GM19351 (cell line): ENCODE data around the gene GLYR1.

Experiments used
- ATAC-seq: cut with Tn5 transposase; IDR thresholded peaks from one replicate; pipeline ENCODE4 v1.9.1; 2021; ENCODE audit warnings: mild to moderate bottlenecking, moderate library complexity; ENCODE audit not compliant: unreplicated experiment

Gene GLYR1

DNA sequence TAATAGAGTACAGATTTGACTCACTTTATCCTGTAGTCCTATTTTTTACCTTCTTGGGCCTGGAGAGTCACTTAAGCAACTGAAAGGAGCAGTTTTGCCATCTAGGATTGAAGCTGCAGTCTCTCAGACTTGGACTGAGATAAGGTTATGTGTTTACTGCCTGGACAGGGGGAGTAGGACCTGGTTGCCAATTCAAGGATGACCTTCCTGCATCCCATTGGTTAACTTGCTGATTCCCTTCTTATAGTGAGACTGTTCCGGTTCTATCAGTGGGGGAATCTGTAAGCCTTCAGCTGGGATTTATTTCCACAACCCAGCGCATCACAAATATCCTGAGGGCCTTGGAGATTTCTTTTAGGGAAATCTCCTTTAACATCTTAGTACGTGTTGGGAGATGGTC lies 3.1 kb upstream of the GLYR1 start:
- no peak for ATAC-seq

DNA sequence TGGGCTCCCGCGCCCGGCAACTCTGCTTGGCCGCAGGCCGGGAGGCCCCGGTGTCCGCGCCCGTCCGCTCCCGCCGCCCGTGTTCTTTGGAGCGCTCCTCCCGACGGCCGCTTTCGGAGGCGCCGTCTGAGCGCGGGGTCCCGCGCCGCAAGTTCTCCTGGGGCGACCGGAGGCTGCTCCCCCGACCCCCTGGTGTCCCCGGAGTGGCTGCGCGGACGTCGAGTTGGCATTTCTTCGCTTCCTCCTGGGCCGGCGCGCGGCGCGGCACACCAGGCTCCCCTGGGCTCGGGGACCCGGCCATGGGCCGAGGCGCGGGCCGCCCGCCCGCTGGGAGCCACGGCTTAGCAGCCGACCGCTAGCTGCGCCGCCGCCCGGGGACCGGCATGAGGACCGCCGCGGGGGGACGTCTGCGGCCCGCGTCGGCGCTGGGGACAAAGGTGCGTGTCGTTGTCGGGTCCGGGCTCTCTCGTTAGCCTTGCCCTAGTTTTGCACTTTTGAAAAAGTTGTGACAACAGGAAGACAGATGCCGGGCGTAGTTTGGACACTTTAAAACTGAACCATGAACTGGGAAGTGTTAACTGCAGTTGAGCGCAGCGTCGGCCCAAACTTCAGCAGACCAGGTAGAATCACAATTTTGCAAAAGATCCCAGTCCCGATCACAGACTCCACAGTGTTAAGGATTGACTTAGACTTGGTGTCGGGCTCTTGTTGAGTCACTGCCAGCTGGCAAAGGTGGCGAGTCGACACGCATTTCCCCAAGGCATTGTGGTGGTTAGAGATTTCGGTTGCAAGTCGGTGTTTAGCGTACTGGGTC lies 893 bp upstream of the GLYR1 start:
- ATAC-seq: peak; percentile 24

DNA sequence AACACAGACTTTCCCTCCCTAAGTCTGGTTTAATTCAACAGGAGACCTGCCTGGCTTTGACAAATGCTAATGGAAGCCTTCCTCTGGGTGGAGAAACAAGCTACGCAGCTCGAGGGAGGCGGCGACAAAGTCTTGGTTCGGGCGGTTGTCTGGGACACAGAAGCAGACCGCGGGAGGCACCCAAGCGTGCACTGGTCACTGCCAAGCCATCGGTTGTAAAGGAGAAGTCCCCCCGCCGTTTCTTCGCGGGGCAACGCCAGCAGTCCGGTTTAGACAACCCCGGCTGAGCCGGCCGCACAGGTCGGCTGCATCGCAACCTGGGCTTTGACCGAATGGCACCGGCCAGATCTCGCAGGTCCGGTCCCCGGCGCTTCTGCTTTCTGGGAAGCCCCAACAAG lies 586 bp downstream of the GLYR1 start:
- peak; percentile 31 for ATAC-seq

DNA sequence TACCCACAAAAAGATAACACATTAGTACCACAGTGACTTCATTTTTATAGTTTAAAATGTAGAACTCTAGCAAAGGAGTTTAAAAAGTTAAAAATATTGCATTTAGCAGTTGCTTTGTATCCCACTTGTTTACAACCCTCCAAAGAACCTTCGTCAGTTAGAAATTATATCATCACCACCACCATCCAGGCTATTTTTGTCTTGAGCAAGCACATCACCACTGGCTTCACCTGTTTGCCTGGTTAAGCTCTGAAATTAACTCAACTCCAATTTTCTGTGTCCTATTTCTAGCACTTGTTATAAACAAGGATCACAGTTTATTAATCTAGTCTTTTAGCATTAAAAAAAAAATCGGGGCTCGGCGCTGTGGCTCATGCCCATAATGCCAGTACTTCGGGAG lies 6.1 kb downstream of the GLYR1 start:
- no peak for ATAC-seq

DNA sequence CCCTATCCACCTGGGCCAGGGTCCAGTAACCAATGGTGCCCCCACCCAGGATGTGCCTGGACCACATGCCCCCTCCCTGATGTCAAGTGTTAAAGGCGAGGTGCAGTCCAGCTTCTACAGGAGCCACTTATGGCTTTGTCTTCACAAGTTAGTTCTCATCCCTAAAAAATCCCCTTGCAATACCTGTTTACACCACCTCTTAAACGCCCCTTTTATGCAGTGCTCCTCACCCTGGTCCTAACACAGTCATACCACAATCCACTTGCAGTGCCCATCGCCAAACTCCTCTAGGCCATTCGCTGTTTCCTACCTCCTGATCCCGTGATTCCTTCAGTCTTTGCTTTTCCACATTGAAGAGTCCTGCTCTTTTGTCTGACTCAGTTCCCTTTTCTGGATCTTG lies 7.1 kb downstream of the GLYR1 start:
- no peak for ATAC-seq

DNA sequence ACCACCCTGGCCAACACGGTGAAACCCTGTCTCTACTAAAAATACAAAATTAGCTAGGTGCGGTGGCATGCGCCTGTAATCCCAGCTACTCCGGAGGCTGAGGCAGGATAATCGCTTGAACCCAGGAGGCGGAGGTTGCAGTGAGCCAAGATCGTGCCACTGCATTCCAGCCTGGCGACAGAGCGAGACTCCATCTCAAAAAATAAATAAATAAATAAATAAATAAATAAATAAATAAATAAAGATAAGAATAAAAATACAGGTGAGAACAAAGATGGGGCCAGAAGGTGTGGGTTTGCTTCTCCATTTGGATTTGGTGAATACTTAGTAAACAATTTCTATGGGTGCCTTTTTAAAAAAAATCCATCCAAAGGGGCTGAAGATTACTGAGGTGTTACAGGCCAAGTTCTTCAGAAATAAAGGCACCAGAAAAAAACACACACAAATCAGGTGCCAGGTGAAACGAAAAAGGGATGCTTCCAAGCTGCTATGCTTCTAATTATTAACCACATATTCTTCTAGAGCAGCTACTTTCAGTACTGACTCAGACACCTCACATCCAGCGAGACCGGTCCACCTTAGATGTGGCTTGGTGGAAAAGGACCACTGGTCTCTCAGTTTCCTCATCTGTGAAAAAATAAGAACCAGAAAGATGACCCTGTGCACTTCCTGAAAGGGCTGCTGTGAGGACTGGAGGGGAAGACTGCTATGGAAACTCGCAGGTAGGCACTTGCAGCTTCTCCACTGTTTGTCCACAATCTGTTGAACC lies 9.2 kb downstream of the GLYR1 start:
- ATAC-seq: no peak

DNA sequence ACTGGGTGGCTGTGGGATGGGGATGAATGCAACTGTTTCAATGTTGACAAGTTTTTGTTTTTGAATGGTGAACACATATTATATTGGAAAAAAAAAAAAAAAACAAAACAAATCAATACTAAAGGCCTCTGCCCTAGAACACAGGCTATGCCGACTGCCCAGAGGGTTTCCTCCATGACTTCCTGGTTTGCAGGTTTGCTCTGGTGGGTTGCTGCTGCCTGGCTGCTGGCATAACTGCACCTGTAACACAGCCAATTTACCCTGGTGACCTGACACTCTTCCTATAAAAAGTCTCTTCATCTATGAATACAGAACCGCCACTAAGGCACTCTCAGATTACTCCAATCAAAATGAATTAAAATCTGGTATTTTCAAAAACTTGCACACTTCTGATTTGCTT lies 10.4 kb downstream of the GLYR1 start:
- ATAC-seq: no peak

DNA sequence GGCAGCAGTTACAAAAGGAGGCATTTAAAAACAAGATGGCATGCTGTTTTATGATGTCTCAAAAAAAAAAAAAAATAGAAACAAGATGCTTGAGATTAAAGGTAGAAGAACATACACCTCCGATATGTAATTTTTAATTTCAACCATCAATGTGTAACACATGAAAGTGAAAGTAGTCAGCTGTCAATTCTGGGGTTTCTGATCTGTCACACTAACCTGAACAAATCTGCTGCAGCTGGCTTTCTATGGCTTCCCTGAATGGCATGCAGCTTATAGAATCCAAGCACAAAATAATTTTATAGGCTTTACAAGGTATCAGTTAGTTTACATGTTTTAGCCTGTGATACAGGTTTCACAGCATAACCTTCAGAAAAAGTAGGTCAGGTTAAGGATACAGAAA lies 13.5 kb downstream of the GLYR1 start:
- no peak for ATAC-seq

DNA sequence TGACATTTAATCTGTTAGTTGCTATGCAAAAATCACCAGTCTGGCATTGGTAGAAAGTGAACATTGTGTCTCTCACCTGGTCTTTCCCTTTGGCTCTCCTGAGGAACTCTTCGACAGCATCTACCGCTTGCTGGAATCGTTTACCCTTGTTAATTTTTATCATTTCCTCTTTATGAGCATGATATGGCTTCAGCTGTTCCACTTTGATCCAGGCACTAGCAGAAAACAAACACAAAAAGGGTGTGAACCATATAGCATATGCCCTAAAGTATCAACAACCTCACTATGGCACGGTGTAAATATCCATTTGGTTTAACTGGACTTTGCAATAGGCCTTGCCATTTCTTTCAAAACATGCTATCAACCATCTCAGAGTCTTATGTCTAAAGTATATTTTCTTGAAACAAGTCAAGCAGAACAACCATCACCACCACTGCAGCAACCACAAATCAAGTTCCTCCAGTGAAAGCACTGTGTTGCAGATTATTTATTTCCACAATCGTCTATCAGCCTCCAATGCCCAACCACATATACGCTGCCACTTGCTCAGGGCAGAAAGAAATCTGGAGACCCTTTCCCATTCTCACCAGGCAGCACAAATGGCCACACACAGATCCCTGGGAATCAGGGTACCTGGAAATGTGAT lies 14.3 kb downstream of the GLYR1 start:
- no peak for ATAC-seq

DNA sequence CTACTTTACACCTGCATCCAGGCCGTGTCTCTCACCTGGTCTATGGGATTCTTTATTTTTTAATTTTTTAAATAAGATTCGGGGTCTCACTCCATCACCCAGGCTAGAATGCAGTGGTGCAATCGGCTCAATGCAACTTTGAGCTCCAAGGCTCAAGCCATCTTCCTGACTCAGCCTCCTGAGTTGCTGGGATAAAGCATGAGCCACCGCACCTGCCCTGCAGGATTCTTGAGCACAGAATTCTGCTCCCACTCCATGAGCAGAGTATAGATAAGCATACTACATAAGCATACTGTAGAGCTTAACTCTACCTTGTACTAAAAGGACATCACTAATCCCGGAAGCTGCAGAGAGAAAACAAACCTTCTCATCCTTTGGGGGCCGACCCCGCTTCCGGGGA lies 15.5 kb downstream of the GLYR1 start:
- ATAC-seq: no peak

DNA sequence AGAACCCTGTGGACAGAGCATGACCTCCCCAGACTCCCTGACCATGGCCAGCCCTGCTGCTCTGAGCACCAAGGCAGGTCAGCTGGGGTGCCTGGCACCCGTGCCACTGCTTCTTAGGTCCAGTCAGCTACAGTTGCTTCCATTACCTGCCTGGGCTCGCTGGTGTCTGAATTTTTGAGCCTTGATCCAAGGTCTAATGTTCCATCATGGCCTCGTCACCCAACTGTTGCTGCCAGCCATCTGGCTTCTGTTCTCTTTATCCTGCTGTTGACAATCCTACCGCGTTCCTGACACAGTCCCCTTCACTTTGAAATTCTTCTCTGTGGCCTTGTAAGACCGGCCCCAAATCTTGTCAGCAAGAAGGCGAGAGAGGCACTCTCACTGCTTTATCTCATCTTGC lies 16.7 kb downstream of the GLYR1 start:
- no peak for ATAC-seq

DNA sequence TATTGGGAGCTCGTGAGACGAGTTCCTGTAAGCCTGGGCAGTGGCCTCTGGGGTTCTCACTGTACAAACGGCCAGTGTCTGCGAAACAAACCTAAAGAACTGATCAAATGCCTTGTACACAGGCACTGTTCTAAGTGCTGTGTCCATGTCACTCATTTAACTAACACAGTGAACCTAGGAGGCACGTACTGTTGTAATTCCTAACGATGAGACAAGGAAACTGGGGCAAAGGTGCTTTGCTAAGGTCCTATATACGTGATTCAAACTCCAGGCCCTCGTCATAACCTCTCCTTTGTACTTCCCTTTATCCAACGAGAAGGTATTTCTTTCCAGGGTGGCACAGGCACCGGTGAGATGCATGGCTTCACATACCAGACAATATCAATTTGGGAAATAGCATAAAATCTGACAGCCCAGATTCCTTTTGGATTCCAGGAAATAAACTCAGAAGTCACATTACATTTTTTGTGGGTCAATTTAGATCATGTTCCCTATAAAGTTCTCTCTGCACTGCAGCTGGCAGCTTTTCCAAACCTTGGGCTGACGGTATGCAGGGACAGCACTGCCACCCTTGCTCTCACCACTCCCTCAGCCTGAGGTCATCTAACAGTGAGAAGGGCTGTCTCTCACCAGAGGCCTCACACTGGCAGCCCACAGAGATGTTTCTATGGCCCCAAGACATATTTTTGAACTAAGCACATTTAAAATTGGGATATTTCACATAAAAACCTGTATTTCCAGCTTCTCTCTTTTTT lies 18.3 kb downstream of the GLYR1 start:
- ATAC-seq: no peak

DNA sequence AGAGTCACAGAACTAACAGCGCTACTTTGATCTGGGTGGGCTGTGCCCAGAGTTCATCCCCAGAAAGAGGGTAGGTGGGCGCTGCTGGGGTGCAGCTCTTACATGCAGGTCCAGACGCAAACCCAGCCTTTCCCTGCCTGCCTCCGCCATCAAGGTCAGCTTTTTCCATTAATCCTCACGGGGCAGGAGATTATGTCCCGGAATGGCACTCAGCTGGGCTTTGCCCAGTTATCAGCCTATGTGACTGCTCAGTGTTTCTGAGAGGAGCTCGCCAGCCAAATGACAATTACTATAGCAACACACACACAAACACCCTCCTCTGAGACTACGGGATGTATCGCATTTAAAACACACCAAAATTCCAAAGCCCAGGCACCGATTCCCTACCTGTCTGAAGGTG lies 20.1 kb downstream of the GLYR1 start:
- ATAC-seq: no peak

DNA sequence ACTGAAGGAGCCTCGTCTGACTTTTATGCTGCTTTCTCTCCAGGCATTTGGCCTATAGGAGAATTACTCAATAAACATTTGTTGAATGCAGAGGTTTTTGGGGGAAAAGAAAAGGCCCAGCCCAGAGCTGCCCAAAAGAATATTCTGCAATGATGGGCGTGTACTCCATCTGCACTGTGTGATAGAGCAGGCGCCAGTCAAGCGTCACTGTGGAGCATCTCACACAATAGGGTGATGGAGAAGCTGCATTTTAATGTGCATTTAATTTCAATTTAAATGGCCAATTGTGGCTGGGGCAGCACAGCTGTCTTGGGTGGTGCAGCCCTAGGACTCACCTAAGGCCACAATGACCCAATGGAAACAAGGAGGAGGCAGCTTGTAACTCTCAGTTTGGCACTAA lies 20.6 kb downstream of the GLYR1 start:
- no peak for ATAC-seq

DNA sequence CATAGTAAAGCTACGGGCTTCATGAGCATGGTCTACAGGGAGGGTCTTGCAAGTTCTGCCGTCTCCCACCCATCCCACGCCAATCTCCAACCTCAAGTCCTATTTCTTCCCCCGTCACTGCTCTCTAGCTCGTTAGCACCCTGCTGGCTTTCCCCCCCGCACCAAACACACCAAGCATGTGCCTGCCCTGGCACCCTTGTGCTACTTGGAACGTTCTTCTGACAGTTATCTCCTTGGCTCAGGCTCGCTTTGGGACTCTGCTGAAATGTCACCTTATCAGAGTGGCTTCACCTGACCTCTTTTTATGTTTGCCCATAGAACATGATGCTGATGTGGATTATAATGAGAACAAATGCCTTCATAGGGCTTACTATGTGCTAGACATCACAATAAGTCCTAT lies 21.9 kb downstream of the GLYR1 start:
- ATAC-seq: no peak

DNA sequence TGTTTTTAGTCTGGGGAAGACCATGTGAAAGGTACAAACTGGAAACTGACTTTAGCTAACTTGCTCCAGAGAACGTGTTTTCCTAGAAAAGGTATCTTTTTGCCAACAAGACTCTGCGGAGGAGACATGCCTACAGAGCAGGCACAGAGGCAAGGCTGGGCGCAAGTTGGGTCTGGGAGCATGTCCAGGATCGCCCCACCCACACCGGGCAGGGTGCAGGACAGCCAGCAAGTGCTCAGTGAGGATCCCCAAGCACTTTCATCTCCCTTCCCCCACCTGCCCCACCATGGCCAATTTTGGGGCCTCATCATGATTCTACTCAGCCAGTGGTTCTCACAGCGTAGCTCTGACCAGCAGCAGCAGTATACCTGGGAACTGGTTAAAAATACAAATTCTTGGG lies 26.4 kb downstream of the GLYR1 start:
- ATAC-seq: no peak

DNA sequence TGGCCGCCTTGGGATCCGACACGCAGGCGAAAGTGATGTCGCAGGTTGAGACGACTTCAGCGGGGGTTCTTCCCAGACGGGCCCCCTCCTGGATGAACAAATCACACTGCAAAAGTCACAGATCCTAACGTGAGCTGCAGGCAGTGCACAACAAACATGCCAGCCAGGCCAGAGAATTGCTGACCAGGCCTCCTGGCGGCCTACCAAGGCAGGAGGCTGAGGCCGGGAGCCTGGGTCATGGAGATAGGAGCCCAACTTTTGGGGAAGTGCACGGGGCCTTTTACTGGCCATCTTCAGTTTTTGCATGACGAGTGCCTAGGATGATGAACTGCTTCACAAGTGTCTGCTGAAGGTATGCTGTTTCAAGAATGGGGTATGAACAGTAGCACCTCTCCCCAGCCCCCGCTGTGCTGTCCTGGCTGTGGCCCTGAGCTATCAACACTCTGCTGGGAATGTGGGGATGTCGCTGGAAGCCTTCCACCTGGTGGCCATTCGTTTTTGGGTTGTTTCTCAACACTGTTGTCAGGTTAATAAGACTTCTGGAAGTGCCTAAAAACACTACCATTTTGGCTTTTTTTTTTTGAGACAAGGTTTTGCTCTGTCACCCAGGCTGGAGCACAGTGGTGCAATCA lies 32.4 kb downstream of the GLYR1 start:
- ATAC-seq: no peak

DNA sequence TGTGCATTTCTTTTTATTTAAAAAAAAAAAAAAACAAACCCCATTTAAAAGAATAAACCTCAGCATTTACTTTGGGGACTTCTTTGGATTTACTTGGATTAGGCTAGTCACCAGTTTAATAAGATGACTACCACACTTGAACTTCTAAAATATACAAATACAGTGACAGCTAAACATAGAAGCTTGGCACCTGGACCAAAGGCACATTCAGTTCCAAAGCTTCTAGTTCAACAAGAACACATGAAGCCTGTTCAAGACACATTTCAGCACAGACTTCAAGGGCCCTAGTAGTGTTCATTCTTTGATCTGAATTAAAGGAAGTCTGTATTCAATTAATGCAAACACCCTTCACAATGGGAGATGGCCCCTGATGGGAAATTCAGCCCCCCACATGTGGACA lies 33.0 kb downstream of the GLYR1 start:
- ATAC-seq: no peak

DNA sequence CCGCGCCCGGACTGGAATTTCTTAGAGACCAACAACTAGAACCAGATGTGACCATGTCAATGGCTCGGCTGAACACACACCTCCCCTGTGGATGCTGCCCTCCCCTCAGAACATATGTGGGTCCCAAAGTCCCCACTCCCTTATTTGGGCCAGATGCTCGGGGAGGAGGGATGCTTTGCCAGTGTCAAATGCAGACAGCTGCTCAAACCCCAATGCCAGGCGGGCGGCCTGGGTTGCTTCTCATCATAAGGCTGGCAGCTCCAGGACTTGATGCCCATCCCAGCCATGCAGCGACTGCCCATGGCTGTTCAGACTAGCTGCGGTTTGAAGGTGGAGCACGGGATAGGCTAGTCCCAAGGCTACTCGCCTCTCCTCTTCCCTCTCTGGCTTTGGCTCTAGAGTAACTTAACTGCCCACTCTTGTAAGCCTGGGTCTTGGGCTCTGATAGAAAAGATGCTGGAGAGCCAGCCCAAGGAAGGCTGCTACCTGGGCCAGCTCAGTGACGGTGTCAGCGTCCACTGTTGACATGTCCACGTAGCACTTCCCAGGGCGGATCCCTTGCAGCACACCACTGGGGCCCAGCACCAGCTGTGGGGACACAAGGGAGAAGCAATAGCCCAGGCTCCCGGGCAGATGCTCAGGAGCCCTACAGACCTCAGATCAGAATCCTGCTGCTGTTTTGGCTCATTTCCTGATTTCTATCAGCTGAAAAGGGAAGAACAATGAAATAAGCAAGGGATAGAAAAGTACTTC lies 33.7 kb downstream of the GLYR1 start:
- ATAC-seq: no peak

DNA sequence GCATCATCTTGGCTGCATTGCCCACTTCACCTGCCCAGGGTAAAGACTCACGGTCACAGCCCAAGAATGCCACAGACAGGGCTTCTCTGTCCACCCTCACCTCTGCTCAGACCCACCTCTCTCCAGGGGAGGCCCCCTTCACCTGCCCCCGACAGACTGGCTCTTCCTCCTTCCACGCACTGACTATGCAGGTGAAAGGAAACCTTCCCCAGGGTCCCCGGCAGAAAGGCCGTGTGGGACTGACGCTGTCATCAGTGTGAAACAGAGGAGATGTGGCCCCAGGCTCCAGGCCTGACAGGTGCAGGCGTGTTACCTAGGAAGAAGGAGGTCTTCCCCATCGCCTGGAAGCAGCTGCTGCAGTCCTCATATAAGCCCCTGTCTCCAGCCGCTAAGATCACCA lies 35.3 kb downstream of the GLYR1 start:
- no peak for ATAC-seq
